CD4-positive, alpha-beta memory T cell (primary cell): Measurements from ENCODE around the gene PARK7. TPM values are rescaled to one million over a fixed set of nuclear protein-coding genes. Genes with fewer than 3 reads are reported as not detected.
"Not testable (repeated sequence)": the region's sequence is repeated elsewhere in the genome, so short reads cannot be mapped to it uniquely, and the experiment has no call there.

ENCODE experiments used
- CTCF ChIA-PET: fragments of 350-600 bp; sonication (Branson Sonifier 250); formaldehyde crosslinking; loops from one replicate; lab custom pipeline; 2021; ENCODE audit warnings: inconsistent platforms; ENCODE audit not compliant: partially characterized antibody; lab: Charles Lee
- POLR2A ChIA-PET: fragments of 350-600 bp; sonication (Branson Sonifier 250); formaldehyde crosslinking; loops from one replicate; lab custom pipeline; 2021; ENCODE audit not compliant: partially characterized antibody; lab: Charles Lee
- DNase-seq, 5 donors: peaks; one replicate each; pipeline versions ENCODE4 v3.0.0 to v3.0.0-alpha.2; 2020 to 2022; ENCODE audit warnings: mixed read lengths in 1 of 5
- H3K27ac ChIP-seq: one replicate; pipeline ENCODE4 v1.7.0; 2013; ENCODE audit warnings: low read depth, low read length
- H3K27me3 ChIP-seq: 2 replicates; pipeline ENCODE4 v1.7.0; 2013; ENCODE audit warnings: mild to moderate bottlenecking, low read length, moderate library complexity; ENCODE audit not compliant: insufficient read depth
- H3K36me3 ChIP-seq: 2 replicates; pipeline ENCODE4 v1.7.0; 2013; ENCODE audit warnings: mild to moderate bottlenecking, low read length, moderate library complexity; ENCODE audit not compliant: insufficient read depth
- H3K4me1 ChIP-seq: 2 replicates; pipeline ENCODE4 v1.7.0; 2013; ENCODE audit warnings: mild to moderate bottlenecking, low read length, moderate library complexity; ENCODE audit not compliant: insufficient read depth
- H3K4me3 ChIP-seq, 2 donors: one replicate each; pipeline ENCODE4 v1.7.0; 2013; ENCODE audit warnings: low read length in 2 of 2, mild to moderate bottlenecking in 1 of 2
- H3K9me3 ChIP-seq, 2 donors: one replicate each; pipeline ENCODE4 v1.7.0; 2013; ENCODE audit warnings: low read length in 2 of 2, control low read depth in 1 of 2; ENCODE audit not compliant: control insufficient read depth in 1 of 2
- H3K27ac Mint-ChIP-seq, 7 donors: one replicate each; pipeline ENCODE4 v1.8.0; 2020 to 2021; ENCODE audit warnings: mixed read lengths in 7 of 7, mild to moderate bottlenecking in 6 of 7, inconsistent platforms in 3 of 7, moderate library complexity in 3 of 7
- H3K27me3 Mint-ChIP-seq, 2 donors: one replicate each; pipeline ENCODE4 v1.8.0; 2020 to 2021; ENCODE audit warnings: mixed read lengths in 2 of 2
- H3K36me3 Mint-ChIP-seq, 2 donors: one replicate each; pipeline ENCODE4 v1.8.0; 2020 to 2021; ENCODE audit warnings: mixed read lengths in 2 of 2, inconsistent platforms in 1 of 2, mild to moderate bottlenecking in 1 of 2
- H3K4me1 Mint-ChIP-seq, 4 donors: one replicate each; pipeline ENCODE4 v1.8.0; 2020 to 2021; ENCODE audit warnings: mixed read lengths in 4 of 4, mild to moderate bottlenecking in 1 of 4
- H3K4me3 Mint-ChIP-seq, 8 donors: one replicate each; pipeline ENCODE4 v1.8.0; 2020 to 2021; ENCODE audit warnings: mixed read lengths in 8 of 8, mild to moderate bottlenecking in 7 of 8, moderate library complexity in 6 of 8, inconsistent platforms in 3 of 8
- H3K9me3 Mint-ChIP-seq, 8 donors: one replicate each; pipeline ENCODE4 v1.8.0; 2020 to 2021; ENCODE audit warnings: mixed read lengths in 8 of 8, mild to moderate bottlenecking in 5 of 8, inconsistent platforms in 3 of 8, moderate library complexity in 1 of 8
- intact Hi-C: fragments of 100-400 bp; cut with micrococcal nuclease; formaldehyde crosslinking; loops from one replicate; pipeline ENCODE4 v1.15.1; 2023
- polyA plus RNA-seq, 2 donors: library from polyadenylated mRNA; unstranded; fragments of 300-500 nt; fragmentation: Illumina TruSeq; gene quantifications; one replicate each; pipeline ENCODE4 v1.2.3, GENCODE V29; 2021
- total RNA-seq, 2 experiments: library from RNA; stranded (reverse); gene quantifications; one replicate each; pipeline ENCODE4 v1.2.3, GENCODE V29; 2021

Gene PARK7
- total and polyA plus RNA-seq, 4 experiments from 2014 or later, result 112 to 381 (median 232) TPM

DNA sequence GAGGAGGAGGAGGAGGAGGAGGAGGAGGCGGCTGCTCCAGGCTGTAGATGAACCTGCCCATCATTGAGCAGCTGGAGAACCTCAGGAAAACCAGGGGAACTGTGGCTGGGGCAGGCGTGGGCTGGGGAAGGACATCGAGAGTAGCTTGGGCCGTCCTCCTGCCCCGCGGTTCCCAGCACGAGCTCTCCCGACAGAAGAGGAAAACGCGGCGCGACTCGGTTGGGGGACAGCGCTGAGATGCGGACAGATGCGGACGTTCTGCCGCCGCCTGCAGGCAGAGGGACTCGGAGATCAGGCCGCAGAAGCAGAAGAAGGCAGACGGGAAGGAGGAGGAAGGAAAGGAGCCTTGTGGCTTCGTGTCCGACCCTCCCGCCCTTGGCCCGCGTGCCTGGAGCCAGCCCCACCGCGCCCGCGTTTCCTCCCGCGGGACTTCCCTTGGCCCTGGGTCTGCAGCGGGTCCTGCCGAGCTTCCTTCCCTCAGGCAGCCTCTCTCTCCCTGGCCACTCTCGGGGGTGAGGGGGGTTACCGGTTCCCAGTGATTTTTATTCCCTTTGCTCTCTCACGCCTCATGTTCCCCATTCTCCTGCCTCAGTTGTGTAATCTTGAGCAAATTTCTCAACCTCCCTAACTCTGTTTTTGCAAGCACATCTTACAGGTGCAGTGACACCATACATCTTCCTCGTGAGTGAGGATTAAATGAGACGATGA lies 19.1 kb upstream of the PARK7 start:
- no peaks in the 10 kb centered on the region for H3K9me3 ChIP-seq
- H3K27ac ChIP-seq, result no peak overlapping the region
- peak overlapping the region; percentile 71 to 86 (median 80) for H3K4me3 Mint-ChIP-seq
- peaks cover 0 to 3% (median 0%) of the 10 kb centered on the region in 8 donors for H3K9me3 Mint-ChIP-seq
- peak overlapping the region in 4 of 7 donors; percentile 29 to 81 (median 64) for H3K27ac Mint-ChIP-seq
- H3K27me3 Mint-ChIP-seq, result peaks cover 15 to 17% of the 10 kb centered on the region in 2 donors
- peak overlapping the region in 1 of 2 donors; percentile 4 for H3K4me3 ChIP-seq
- H3K36me3 Mint-ChIP-seq, result no peaks in the 10 kb centered on the region
- POLR2A ChIA-PET, result interaction anchor here (1.4 to 1.6 kb wide), 2 partner anchors 13 to 19 kb away, joined by 4 to 6 read pairs; partner anchors contain the start of gene PARK7
- intact Hi-C loops, result no loop called here
- H3K36me3 ChIP-seq, result no peaks in the 10 kb centered on the region
- peak in 3 of 5 donors; percentile 22 to 36 (median 24) for DNase-seq
- peaks cover 6% of the 10 kb centered on the region for H3K27me3 ChIP-seq
- peaks cover 20 to 37% (median 26%) of the 10 kb centered on the region in 4 donors for H3K4me1 Mint-ChIP-seq
- CTCF ChIA-PET, result interaction anchor here (0.8 to 3.0 kb wide), 11 partner anchors 9 to 190 kb away, joined by 3 to 11 read pairs (median 4); partner anchors contain the start of gene PARK7
- peaks cover 26% of the 10 kb centered on the region for H3K4me1 ChIP-seq

DNA sequence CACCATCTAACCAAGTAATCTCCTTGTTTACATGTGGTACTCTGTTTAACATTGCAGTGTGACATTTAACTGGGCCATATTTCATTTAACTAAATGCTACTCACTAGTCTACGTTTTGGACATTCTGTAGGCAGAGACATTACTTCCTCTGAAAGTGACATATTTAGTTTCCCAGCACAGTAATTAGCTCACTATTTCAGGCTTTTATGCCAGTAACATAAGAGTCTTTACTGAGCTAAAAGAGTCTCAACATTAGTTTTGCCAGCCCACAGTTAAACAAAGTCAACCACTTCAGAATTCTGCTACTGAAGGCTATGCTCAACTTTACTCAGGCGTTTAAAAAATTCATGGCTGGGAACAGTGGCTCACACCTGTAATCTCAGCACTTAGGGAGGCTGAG lies 18.3 kb upstream of the PARK7 start:
- Mint-ChIP-seq H3K9me3 (peaks cover 0 to 3% (median 0%) of the 10 kb centered on the region in 8 donors), H3K27me3 (peaks cover 11 to 14% of the 10 kb centered on the region in 2 donors), H3K27ac (peak overlapping the region in 2 of 7 donors; percentile 20 to 52), H3K4me3 (peak overlapping the region in 7 of 8 donors; percentile 1 to 86 (median 76)), H3K36me3 (no peaks in the 10 kb centered on the region), H3K4me1 (peaks cover 20 to 37% (median 26%) of the 10 kb centered on the region in 4 donors)
- no peaks in the 10 kb centered on the region for H3K36me3 ChIP-seq
- intact Hi-C loops, result no loop called here
- POLR2A ChIA-PET, result interaction anchor here (1.4 to 1.6 kb wide), 2 partner anchors 12 to 18 kb away, joined by 4 to 6 read pairs; partner anchors contain the start of gene PARK7
- CTCF ChIA-PET, result interaction anchor here (1.2 to 3.0 kb wide), 10 partner anchors 10 to 191 kb away, joined by 3 to 11 read pairs (median 4); partner anchors contain the start of gene PARK7
- no peak overlapping the region for H3K4me3 ChIP-seq
- DNase-seq, result no peak
- no peak overlapping the region for H3K27ac ChIP-seq
- H3K9me3 ChIP-seq, result no peaks in the 10 kb centered on the region
- peaks cover 6% of the 10 kb centered on the region for H3K27me3 ChIP-seq
- peaks cover 26% of the 10 kb centered on the region for H3K4me1 ChIP-seq

DNA sequence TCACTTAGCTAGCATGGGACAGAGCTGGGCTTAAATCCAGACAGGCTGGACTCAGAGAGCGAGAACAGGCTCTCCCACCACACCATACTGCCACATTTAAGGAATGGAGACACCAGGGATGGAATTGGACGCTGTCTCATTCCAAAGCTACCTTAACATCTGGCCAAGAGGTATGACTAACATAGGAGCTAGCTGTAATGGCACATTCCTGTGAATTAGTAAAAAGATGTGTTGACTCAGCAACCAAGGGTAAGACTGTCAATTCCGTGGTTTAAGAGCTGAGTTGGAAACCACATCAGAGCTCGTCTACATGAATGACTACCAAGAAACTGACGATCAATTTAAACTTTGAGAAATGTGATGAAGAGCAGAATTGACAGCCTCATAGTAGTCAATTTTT lies 12.6 kb upstream of the PARK7 start:
- Mint-ChIP-seq H3K4me1 (peaks cover 20 to 38% (median 24%) of the 10 kb centered on the region in 4 donors), H3K27ac (peak overlapping the region in 6 of 7 donors; percentile 25 to 73 (median 50)), H3K9me3 (no peaks in the 10 kb centered on the region), H3K4me3 (peak overlapping the region in 7 of 8 donors; percentile 3 to 47 (median 29)), H3K36me3 (no peaks in the 10 kb centered on the region), H3K27me3 (no peaks in the 10 kb centered on the region)
- DNase-seq, result peak; percentile 62 to 79 (median 69)
- no peak overlapping the region for H3K4me3 ChIP-seq
- no peaks in the 10 kb centered on the region for H3K36me3 ChIP-seq
- no peak overlapping the region for H3K27ac ChIP-seq
- intact Hi-C loops, result loop anchor here (1.0 to 5.0 kb wide), 2 partner anchors 12 to 47 kb away; partner anchors contain the start of gene PARK7
- H3K27me3 ChIP-seq, result no peaks in the 10 kb centered on the region
- ChIA-PET POLR2A (interaction anchor here (0.7 to 2.0 kb wide), 5 partner anchors 9 to 48 kb away, joined by 3 to 12 read pairs (median 5); partner anchors contain the start of genes PARK7 and TNFRSF9), CTCF (interaction anchor here (1.0 to 2.6 kb wide), 7 partner anchors 18 to 280 kb away, joined by 3 to 8 read pairs (median 3); no protein-coding TSS in a partner anchor)
- no peaks in the 10 kb centered on the region for H3K9me3 ChIP-seq
- H3K4me1 ChIP-seq, result peaks cover 22% of the 10 kb centered on the region

DNA sequence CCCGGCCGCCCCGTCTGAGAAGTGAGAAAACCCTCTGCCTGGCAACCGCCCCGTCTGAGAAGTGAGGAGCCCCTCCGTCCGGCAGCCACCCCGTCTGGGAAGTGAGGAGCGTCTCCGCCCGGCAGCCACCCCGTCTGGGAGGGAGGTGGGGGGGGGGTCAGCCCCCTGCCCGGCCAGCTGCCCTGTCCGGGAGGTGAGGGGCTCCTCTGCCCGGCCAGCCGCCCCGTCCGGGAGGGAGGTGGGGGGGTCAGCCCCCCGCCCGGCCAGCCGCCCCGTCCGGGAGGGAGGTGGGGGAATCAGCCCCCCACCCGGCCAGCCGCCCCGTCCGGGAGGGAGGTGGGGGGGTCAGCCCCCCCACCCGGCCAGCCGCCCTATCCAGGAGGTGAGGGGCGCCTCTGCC lies 8.7 kb upstream of the PARK7 start:
- peaks cover 37 to 64% (median 45%) of the 10 kb centered on the region in 4 donors for H3K4me1 Mint-ChIP-seq

DNA sequence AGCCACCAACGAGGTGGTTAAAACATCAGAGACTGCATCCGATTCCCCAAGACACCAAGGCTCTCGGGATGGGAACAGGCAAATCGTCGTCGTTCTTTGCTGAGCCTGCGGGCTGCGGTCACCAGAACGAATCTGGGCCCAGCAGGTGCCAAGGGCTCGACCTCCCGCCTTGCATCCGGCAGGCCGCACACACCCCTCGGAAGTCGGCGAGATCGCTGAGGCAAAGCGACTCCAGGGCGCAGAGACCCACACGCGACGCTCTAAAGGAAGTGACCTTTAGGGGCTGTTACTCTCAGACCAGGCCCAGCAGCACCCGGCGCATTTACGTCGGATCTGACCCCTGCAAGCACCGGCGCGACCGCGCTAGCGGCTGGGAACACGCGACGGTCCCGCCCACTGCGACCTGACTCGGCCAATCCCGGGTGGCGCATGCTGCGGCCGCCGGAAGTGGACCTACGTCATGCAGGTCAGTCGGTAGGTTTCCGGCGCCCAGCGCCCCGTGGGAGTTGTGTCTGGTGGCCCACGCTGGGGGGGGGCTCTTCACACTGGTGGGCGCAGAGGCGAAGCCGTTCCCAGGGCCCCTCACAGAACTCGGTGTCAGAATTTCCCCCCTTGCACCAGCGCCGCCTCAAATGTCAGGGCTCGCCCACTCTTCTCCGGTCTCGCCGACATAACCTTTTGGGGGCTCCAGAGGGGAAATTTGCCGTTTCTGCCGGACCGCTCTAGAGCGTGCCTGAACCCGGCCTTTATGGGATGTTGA lies 7.5 kb upstream of the PARK7 start:
- peak; percentile 47 to 69 (median 60) for DNase-seq
- ChIA-PET CTCF (interaction anchor here (0.5 kb wide), 1 partner anchor 293 kb away, joined by 5 read pairs; no protein-coding TSS in a partner anchor), POLR2A (interaction anchor here (1.1 kb wide), 1 partner anchor 14 kb away, joined by 3 read pairs; the partner anchor contains the start of gene TNFRSF9)
- H3K36me3 ChIP-seq, result no peaks in the 10 kb centered on the region
- H3K27ac ChIP-seq, result peak overlapping the region; percentile 75
- H3K4me1 ChIP-seq, result peaks cover 44% of the 10 kb centered on the region
- Mint-ChIP-seq H3K27me3 (no peaks in the 10 kb centered on the region), H3K4me1 (peaks cover 31 to 57% (median 40%) of the 10 kb centered on the region in 4 donors), H3K9me3 (no peaks in the 10 kb centered on the region), H3K27ac (peak overlapping the region; percentile 84 to 98 (median 95)), H3K36me3 (no peaks in the 10 kb centered on the region), H3K4me3 (peak overlapping the region; percentile 86 to 94 (median 90))
- no peaks in the 10 kb centered on the region for H3K9me3 ChIP-seq
- H3K4me3 ChIP-seq, result peak overlapping the region; percentile 79 to 85
- intact Hi-C loops, result loop anchor here (1.0 kb wide), 1 partner anchor 7 kb away; the partner anchor contains the start of gene PARK7
- no peaks in the 10 kb centered on the region for H3K27me3 ChIP-seq

More for the DNA sequence above, 8.7 kb upstream of the PARK7 start:
- H3K27ac ChIP-seq, H3K9me3 ChIP-seq, H3K4me3 ChIP-seq, POLR2A ChIA-PET, H3K36me3 ChIP-seq, DNase-seq, H3K36me3 Mint-ChIP-seq, H3K27me3 ChIP-seq, H3K27ac Mint-ChIP-seq, H3K4me3 Mint-ChIP-seq, H3K9me3 Mint-ChIP-seq, CTCF ChIA-PET, H3K27me3 Mint-ChIP-seq: not testable (repeated sequence)
- intact Hi-C loops, result loop anchor here (1.0 kb wide), 1 partner anchor 9 kb away; the partner anchor contains the start of gene PARK7
- H3K4me1 ChIP-seq, result peaks cover 50% of the 10 kb centered on the region

DNA sequence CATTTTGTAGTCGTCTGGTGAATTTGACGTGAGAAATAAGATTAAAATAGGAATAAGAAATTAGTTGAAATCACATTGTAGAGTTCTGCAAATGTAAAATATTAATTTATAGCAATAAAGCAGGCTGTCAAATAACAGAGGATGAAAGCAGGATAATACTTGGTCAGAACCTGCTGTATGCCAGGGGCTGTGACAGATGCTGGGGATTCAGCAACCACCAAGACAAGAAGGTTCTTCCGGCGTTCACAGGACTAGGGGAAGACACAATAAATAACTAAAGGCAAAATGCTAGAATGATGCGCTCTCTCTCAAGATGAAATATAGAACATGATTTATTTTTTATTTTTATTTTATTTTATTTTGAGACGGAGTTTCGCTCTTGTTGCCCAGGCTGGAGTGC lies 6.8 kb upstream of the PARK7 start:
- CTCF ChIA-PET, result no interaction called here
- intact Hi-C loops, result no loop called here
- no peaks in the 10 kb centered on the region for H3K27me3 ChIP-seq
- Mint-ChIP-seq H3K27me3 (no peaks in the 10 kb centered on the region), H3K27ac (peak overlapping the region; percentile 84 to 98 (median 95)), H3K4me1 (peaks cover 30 to 50% (median 39%) of the 10 kb centered on the region in 4 donors), H3K36me3 (no peaks in the 10 kb centered on the region), H3K9me3 (no peaks in the 10 kb centered on the region), H3K4me3 (peak overlapping the region; percentile 86 to 94 (median 90))
- no peak for DNase-seq
- POLR2A ChIA-PET, result interaction anchor here (0.9 to 1.1 kb wide), 2 partner anchors 12 to 14 kb away, joined by 3 to 4 read pairs; partner anchors contain the start of gene TNFRSF9
- peak overlapping the region; percentile 75 for H3K27ac ChIP-seq
- H3K4me3 ChIP-seq, result peak overlapping the region; percentile 79 to 85
- H3K9me3 ChIP-seq, result no peaks in the 10 kb centered on the region
- H3K36me3 ChIP-seq, result no peaks in the 10 kb centered on the region
- peaks cover 37% of the 10 kb centered on the region for H3K4me1 ChIP-seq
